ENCODE measurements around the gene PLPP3. TPM values are rescaled to one million over a fixed set of nuclear protein-coding genes. Genes with fewer than 3 reads are reported as not detected.
A peak's percentile ranks its signal among the peaks of the same experiment; 100 is the strongest.

Gene PLPP3
- total RNA-seq, 4 donors from 2014 or later: 33.6 to 113 (median 67.1) TPM

DNA sequence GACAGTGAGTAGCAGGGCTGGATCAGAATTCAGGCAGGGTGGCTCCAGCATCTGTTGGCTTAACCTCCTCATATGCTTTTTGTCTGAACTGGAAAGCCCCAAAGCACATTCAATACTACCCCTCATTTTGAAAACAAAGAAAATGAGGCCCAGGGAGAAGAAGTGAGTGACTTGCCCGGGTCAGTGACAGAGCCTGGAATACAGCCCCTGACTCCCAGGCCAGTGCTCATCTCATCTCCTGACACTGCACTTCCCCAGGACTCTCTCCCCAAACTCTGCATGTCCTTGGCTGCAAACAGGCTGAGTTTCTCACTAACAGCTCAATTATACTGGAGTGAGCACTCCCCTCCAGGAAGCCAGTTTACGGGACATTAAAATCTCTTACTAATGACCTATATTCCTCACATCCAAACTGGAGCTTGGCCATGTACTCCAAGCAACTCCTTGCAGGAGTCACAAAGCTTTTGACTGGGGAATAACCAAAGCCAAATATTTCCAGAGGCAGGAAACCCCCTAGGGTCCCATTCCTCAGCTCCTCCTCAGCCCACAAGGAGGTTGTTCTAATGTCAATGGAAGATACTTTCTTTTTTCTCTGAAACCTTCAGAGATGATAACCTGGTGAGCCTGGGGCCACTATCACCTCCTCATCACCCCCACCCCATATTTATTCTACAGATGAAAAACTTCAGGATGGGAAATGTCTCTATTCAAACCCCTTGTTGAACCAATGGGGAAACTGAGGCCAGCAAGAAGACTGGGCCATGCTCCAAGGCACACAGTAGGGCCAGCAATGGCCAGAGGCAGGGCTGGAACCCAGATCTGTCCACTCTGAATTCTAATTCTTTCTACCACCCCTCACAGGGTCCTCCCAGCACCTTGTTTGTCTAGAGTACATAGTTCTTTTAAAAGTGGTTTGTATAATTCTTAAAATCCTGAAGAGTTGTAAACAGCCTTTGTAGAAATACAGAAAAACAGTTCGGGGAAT lies 127.0 kb downstream of the PLPP3 start:
- WGBS, 2 donors: 45 to 46% methylated on average over 3 of the region's 3 CpGs
- intact Hi-C loops (cut with DNase I; ENCODE audit: low total_unique reads): no loop called here
- peak in 1 of 2 donors; percentile 35 for DNase-seq (ENCODE audit: low spot score in 2 of 2)
- no peak overlapping the region for H3K4me3 ChIP-seq (ENCODE audit: low read depth, poor library complexity, severe bottlenecking)
- TF ChIP-seq, protein P1, sequence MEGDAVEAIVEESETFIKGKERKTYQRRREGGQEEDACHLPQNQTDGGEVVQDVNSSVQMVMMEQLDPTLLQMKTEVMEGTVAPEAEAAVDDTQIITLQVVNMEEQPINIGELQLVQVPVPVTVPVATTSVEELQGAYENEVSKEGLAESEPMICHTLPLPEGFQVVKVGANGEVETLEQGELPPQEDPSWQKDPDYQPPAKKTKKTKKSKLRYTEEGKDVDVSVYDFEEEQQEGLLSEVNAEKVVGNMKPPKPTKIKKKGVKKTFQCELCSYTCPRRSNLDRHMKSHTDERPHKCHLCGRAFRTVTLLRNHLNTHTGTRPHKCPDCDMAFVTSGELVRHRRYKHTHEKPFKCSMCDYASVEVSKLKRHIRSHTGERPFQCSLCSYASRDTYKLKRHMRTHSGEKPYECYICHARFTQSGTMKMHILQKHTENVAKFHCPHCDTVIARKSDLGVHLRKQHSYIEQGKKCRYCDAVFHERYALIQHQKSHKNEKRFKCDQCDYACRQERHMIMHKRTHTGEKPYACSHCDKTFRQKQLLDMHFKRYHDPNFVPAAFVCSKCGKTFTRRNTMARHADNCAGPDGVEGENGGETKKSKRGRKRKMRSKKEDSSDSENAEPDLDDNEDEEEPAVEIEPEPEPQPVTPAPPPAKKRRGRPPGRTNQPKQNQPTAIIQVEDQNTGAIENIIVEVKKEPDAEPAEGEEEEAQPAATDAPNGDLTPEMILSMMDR (IDR thresholded peaks at IDR 0.05): no peak
- no peak for TF ChIP-seq POLR2A (IDR thresholded peaks at IDR 0.05)

DNA sequence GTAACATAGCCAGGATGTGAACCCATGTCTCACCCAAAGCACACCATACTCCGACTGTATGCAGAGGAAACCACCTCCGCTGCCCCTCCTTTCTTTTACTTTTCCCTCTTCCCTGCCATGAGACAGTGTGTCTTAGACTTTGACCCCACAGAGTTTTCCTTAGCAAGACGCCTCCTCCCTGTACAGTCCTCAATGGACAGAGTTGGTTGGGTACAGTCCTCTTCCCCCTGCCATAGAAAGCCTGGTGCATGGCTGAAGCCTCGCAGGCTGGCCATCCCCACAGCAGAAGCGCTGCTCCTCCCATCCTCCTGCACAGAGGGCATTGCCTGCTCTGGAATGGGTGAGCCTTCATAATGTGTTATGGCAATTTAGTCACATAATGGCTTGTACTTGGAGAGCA lies 127.9 kb downstream of the PLPP3 start:
- TF ChIP-seq, protein P1 (IDR thresholded peaks at IDR 0.05): no peak
- no peak for TF ChIP-seq POLR2A (IDR thresholded peaks at IDR 0.05)
- H3K4me3 ChIP-seq (ENCODE audit: low read depth, poor library complexity, severe bottlenecking): no peak overlapping the region
- WGBS, 2 donors: 93 to 95% methylated on average over 5 of the region's 5 CpGs
- no peak for DNase-seq (ENCODE audit: low spot score in 2 of 2)
- intact Hi-C loops (cut with DNase I; ENCODE audit: low total_unique reads): no loop called here

- WGBS, 2 donors: 85 to 97% methylated on average over 4 of the region's 4 CpGs
- H3K4me3 ChIP-seq (ENCODE audit: low read depth, poor library complexity, severe bottlenecking): no peak overlapping the region
- DNase-seq (ENCODE audit: low spot score in 2 of 2): no peak
- intact Hi-C loops (cut with DNase I; ENCODE audit: low total_unique reads): no loop called here
- TF ChIP-seq, protein P1 (IDR thresholded peaks at IDR 0.05): no peak
- TF ChIP-seq POLR2A (IDR thresholded peaks at IDR 0.05): no peak
Measured at GRCh38 chr1:56450004-56450666, 129.2 kb downstream of the PLPP3 start.

- no peak overlapping the region for H3K4me3 ChIP-seq (ENCODE audit: low read depth, poor library complexity, severe bottlenecking)
- WGBS, 2 donors: 38 to 46% methylated on average over 12 of the region's 12 CpGs
- no peak for DNase-seq (ENCODE audit: low spot score in 2 of 2)
- intact Hi-C loops (cut with DNase I; ENCODE audit: low total_unique reads): no loop called here
- TF ChIP-seq POLR2A (IDR thresholded peaks at IDR 0.05): no peak
- TF ChIP-seq, protein P1 (IDR thresholded peaks at IDR 0.05): no peak
Measured at GRCh38 chr1:56448529-56449300, 130.6 kb downstream of the PLPP3 start.

GRCh38 chr1:56447823-56448222 lies 131.5 kb downstream of the PLPP3 start:
- no peak for DNase-seq (ENCODE audit: low spot score in 2 of 2)
- 71 to 79% methylated on average over 2 of the region's 2 CpGs for WGBS, 2 donors

More at GRCh38 chr1:56447823-56448222, 131.5 kb downstream of the PLPP3 start:
- TF ChIP-seq POLR2A (IDR thresholded peaks at IDR 0.05): no peak
- TF ChIP-seq, protein P1 (IDR thresholded peaks at IDR 0.05): no peak
- intact Hi-C loops (cut with DNase I; ENCODE audit: low total_unique reads): no loop called here
- no peak overlapping the region for H3K4me3 ChIP-seq (ENCODE audit: low read depth, poor library complexity, severe bottlenecking)

Measured in lower leg skin (tissue), 4 donors.